ENCODE results near the gene CEP120.

DNA sequence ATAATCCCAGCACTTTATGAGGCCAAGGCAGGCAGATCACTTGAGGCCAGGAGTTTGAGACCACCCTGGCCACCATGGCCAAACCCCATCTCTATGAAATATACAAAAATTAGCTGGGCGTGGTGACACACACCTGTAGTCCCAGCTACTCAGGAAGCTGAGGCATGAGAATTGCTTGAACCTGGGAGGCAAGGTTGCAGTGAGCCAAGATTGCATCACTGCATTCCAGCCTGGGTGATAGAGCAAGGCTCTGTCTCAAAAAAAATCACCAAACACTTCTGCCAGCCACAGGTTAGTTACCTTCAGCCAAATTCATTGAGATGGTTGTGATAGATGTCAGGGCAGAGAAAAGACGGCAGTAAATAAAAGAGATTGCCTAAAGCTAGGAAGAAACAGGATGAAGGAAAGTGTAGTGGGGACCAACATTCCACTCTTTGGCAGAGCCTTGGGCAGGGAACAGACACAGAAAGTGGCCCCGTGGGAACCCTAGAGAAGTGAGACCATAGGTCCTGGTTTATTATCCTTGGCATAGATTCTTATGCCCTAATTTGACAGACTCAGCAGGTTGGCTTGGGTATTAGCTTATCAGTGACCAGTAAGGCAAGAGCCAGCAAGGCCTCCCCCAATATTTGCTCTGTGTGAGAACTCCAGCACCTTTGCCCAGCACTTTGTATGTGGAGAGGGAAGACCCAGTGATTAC is 5.5 kb upstream of the CEP120 start:
- TF ChIP-seq, protein P1, sequence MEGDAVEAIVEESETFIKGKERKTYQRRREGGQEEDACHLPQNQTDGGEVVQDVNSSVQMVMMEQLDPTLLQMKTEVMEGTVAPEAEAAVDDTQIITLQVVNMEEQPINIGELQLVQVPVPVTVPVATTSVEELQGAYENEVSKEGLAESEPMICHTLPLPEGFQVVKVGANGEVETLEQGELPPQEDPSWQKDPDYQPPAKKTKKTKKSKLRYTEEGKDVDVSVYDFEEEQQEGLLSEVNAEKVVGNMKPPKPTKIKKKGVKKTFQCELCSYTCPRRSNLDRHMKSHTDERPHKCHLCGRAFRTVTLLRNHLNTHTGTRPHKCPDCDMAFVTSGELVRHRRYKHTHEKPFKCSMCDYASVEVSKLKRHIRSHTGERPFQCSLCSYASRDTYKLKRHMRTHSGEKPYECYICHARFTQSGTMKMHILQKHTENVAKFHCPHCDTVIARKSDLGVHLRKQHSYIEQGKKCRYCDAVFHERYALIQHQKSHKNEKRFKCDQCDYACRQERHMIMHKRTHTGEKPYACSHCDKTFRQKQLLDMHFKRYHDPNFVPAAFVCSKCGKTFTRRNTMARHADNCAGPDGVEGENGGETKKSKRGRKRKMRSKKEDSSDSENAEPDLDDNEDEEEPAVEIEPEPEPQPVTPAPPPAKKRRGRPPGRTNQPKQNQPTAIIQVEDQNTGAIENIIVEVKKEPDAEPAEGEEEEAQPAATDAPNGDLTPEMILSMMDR (conservative IDR thresholded peaks at IDR 0.05; ENCODE audit: low read length) = no peak
- no peak for TF ChIP-seq EZH2phosphoT487 (IDR thresholded peaks at IDR 0.05; ENCODE audit: borderline replicate concordance)
